DMS53 (cell line): ENCODE results near the gene NUP62.

Source experiments
- DNase-seq: peaks from one replicate; lab custom pipeline; 2025; lab: John Stamatoyannopoulos, UW

NUP62 gene

GRCh38 chr19:49866933-49867782 is 62.1 kb downstream of the NUP62 start, which contains the start of gene PNKP:
PNKP (minus strand) TSS chr19:49867576; CDS start chr19:49867204, 372 bp downstream.
- peak; percentile 94 for DNase-seq

GRCh38 chr19:49864890-49865289 is 64.4 kb downstream of the NUP62 start:
- no peak for DNase-seq

GRCh38 chr19:49863935-49864320 is 65.4 kb downstream of the NUP62 start:
- no peak for DNase-seq

- DNase-seq: no peak
These were observed 65.9 kb downstream of the NUP62 start for GRCh38 chr19:49863254-49863934.

- peak; percentile 42 for DNase-seq
These were observed 66.7 kb downstream of the NUP62 start for GRCh38 chr19:49862391-49863253.

- DNase-seq: peak; percentile 43
These were observed 67.5 kb downstream of the NUP62 start for GRCh38 chr19:49861541-49862378.

- peak; percentile 22 for DNase-seq
These were observed 68.2 kb downstream of the NUP62 start for GRCh38 chr19:49861107-49861506.

GRCh38 chr19:49860336-49861102 is 68.8 kb downstream of the NUP62 start:
- no peak for DNase-seq

GRCh38 chr19:49859682-49860335 is 69.5 kb downstream of the NUP62 start:
- peak; percentile 16 for DNase-seq

- peak; percentile 35 for DNase-seq
These were observed 71.0 kb downstream of the NUP62 start for GRCh38 chr19:49858088-49858985.

- DNase-seq: no peak
These were observed 71.5 kb downstream of the NUP62 start for GRCh38 chr19:49857838-49858087.

GRCh38 chr19:49857061-49857837 is 72.1 kb downstream of the NUP62 start:
- DNase-seq: no peak
